HAP-1 (cell line): ENCODE data around the gene UGT3A1.

Source experiments
- DNase-seq, 2 experiments: peaks; one replicate each; pipeline ENCODE4 v3.0.0-alpha.2; 2016 to 2020; ENCODE audit warnings: low spot score in 2 of 2
- H3K27me3 ChIP-seq: fragments of 250-450 bp; sonication (Bioruptor Pico); 2 replicates; pipeline ENCODE4 v1.5.1; 2020; ENCODE audit warnings: low read depth, mild to moderate bottlenecking, moderate library complexity
- H3K36me3 ChIP-seq: fragments of 250-450 bp; sonication (Bioruptor Pico); replicated peaks from 2 replicates; pipeline ENCODE4 v1.5.1; 2020; ENCODE audit warnings: mild to moderate bottlenecking
- H3K4me1 ChIP-seq: fragments of 250-450 bp; sonication (Bioruptor Pico); 2 replicates; pipeline ENCODE4 v1.5.1; 2020; ENCODE audit warnings: mild to moderate bottlenecking
- H3K4me3 ChIP-seq: fragments of 250-450 bp; sonication (Bioruptor Pico); 2 replicates; pipeline ENCODE4 v1.5.1; 2020; ENCODE audit warnings: mild to moderate bottlenecking, moderate library complexity
- H3K9me3 ChIP-seq: fragments of 250-450 bp; sonication (Bioruptor Pico); 2 replicates; pipeline ENCODE4 v1.5.1; 2020; ENCODE audit warnings: mild to moderate bottlenecking, moderate library complexity
- in situ Hi-C: fragments of 300-500 bp; cut with MboI; formaldehyde crosslinking; loops from 3 replicates; pipeline ENCODE4 v1.14.3; 2020; ENCODE audit warnings: low sequenced_read_pairs, inconsistent platforms, mixed read lengths

UGT3A1 gene

DNA sequence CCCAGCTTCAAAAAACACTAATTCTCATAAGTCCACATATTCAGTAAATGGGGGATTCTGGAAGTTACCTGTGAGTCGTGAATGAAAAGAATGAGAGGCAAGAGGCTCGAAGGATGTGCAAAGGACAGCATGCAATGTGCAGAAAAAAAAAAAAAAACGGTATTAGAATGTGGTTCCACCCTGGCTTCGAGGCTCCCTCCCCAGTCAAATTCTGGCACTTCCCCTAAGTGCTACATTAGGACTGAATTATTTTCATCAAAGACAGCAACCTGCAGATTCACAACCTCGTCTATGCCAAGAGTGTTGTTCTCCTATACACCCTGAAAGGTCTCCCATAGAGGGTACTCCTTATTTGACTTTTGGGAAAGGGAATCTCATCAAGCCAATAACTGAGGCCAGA, 69.3 kb downstream of the UGT3A1 start:
- no peak overlapping the region for H3K4me3 ChIP-seq
- H3K27me3 ChIP-seq, result no peaks in the 10 kb centered on the region
- in situ Hi-C loops, result loop anchor here (10.0 kb wide), 3 partner anchors 147 to 827 kb away; no protein-coding TSS in a partner anchor
- no peaks in the 10 kb centered on the region for H3K36me3 ChIP-seq
- no peak for DNase-seq
- H3K4me1 ChIP-seq, result peaks cover 10% of the 10 kb centered on the region
- H3K9me3 ChIP-seq, result no peaks in the 10 kb centered on the region

DNA sequence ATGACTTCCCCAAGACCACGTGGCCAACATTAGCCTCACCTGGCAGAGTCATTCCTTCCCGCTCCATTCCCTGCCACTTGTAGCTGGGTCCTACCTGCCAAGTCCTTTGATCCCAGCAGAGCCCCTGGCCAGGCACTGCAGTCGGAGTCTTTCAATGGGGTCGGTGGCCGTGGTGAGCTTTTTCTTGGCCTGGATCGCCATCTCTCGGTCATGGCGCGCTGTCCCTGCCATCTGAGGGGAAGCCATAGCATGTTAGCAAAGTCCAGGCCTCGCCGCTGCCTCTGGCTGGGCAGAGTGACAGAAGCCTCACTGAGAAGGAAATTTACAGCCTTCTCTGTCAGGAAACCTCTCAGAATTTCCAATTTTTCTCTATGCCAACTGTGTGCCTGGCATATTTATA, 70.3 kb downstream of the UGT3A1 start:
- peak in 1 of 2 experiments; percentile 25 for DNase-seq
- no peaks in the 10 kb centered on the region for H3K9me3 ChIP-seq
- no peak overlapping the region for H3K4me3 ChIP-seq
- H3K27me3 ChIP-seq, result no peaks in the 10 kb centered on the region
- H3K36me3 ChIP-seq, result no peaks in the 10 kb centered on the region
- in situ Hi-C loops, result loop anchor here (10.0 kb wide), 3 partner anchors 146 to 826 kb away; no protein-coding TSS in a partner anchor
- peaks cover 8% of the 10 kb centered on the region for H3K4me1 ChIP-seq

DNA sequence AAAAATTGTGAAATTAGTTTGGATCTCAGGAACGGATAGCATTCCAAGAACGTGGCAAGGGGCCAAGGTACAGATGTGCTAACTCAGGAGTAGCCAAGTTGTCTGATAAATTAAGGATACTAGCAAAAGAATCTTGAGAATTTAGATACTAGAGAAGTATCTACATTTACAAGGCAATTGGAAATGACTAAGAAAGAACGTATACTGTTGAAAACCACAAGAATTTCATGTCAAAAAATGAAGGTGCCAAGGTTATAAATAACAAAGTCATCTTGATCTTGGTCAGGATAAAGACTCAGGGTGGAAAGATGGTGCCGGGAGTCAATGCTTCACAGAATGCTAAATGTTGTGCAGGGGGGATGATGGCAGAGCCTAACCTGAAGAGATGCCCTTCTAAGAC, 72.0 kb downstream of the UGT3A1 start:
- Histone ChIP-seq H3K27me3 (no peaks in the 10 kb centered on the region), H3K36me3 (no peaks in the 10 kb centered on the region), H3K4me3 (no peak overlapping the region), H3K9me3 (no peaks in the 10 kb centered on the region), H3K4me1 (no peaks in the 10 kb centered on the region)
- in situ Hi-C loops, result no loop called here
- no peak for DNase-seq

DNA sequence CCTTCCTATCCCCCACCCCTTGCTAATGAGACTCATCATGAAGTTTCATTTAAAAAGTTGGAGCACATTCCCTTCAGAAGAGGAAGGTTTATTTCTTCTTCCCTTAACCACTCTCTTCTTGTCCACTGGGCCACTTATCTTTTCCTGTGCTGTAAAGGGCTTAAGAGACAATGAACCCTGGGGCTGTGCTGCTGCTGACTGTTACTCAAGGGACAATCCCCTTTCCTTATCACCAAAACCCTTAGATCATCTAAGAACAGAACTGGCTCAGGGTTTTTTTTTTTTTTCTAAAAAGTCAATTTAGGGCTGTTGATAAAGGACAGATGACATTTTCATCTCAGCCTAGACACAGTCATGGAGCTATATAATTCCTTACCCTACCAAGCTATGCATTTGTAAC, 82.4 kb downstream of the UGT3A1 start:
- in situ Hi-C loops, result no loop called here
- H3K36me3 ChIP-seq, result no peaks in the 10 kb centered on the region
- H3K4me3 ChIP-seq, result no peak overlapping the region
- no peaks in the 10 kb centered on the region for H3K4me1 ChIP-seq
- H3K27me3 ChIP-seq, result no peaks in the 10 kb centered on the region
- H3K9me3 ChIP-seq, result peaks cover 5% of the 10 kb centered on the region
- DNase-seq, result no peak

DNA sequence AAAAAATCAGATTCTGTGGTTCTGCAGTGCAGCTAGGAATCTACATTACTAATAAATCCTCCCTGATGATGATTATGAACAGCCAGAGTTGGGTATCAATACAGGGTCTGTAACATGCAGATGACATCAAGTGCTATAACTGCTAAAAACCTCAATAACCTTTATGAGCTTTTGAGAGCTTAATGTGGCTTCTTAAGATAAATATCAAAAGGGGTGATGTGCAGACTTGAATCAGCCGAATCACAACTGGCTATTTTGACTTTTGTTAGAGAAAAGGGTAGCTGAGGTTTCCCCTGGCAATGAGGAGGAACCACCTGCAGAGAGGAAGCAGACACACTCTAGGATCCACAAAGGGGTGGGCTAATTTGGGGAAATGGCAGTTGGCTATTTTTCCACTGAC, 83.0 kb downstream of the UGT3A1 start:
- no peaks in the 10 kb centered on the region for H3K4me1 ChIP-seq
- in situ Hi-C loops, result no loop called here
- no peaks in the 10 kb centered on the region for H3K27me3 ChIP-seq
- no peak overlapping the region for H3K4me3 ChIP-seq
- no peaks in the 10 kb centered on the region for H3K36me3 ChIP-seq
- H3K9me3 ChIP-seq, result peaks cover 3% of the 10 kb centered on the region; the same call in 1 of the 2 replicates
- no peak for DNase-seq

DNA sequence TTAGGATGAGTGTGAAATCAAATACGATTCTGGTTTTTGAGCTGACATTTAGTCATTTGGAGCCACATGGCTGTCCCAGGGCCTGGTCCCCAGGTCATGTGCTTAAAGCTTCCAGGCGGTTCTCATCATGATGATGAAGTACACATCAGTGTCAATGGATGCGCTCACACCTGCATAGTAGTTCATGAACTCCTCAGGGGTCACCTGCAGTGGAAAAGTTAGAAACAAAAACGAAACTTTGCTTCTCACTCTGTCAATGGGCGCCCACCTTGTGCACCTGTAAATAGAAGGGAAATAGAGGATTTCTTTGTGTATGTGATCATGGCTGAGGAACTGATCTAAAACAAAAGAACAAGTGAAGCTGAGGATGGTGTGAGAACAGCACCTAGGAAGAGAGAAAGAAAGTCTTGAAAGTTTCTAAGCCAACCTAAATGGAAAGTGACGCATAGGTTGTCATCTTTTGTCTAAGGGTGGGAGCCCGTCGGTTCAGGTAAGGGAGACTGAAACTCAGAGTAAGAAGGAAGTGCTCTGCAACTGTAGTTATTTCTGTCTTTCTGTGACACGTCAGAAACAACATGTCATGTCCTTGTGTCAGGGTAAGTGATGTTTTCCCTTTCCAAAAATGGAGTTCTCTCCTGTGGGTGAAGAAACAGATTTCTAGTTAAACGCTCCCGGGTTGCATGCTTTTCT, 86.6 kb downstream of the UGT3A1 start:
- no peak for DNase-seq
- Histone ChIP-seq H3K27me3 (no peaks in the 10 kb centered on the region), H3K9me3 (peaks cover 3% of the 10 kb centered on the region; the same call in 1 of the 2 replicates), H3K36me3 (no peaks in the 10 kb centered on the region), H3K4me3 (no peak overlapping the region), H3K4me1 (no peaks in the 10 kb centered on the region)
- in situ Hi-C loops, result no loop called here

DNA sequence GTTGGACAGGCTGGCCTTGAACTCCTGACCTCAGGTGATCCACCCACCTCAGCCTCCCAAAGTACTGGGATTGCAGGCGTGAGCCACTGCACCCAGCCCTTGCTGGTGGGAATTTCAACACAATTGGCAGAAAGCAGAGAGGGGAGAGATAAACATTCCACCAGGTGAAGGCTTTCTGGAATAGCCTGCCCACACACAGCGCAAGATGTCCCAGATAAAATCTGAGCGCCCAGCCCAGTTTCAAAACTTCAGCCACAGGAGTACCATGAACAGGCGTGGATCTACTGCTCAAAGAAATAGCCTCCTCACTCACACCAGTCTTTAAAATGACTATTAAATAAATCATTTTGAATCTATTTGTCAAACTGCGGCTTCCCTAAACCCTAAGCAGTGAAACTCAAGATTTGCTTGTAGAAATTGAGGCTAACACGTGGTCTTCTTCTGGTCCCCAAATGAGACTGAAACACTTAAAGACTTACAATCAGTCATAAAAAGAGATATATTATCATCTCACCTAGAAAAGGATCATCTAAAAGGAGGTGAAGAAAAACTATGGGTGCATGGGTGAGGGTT, 87.5 kb downstream of the UGT3A1 start:
- Histone ChIP-seq H3K36me3 (no peaks in the 10 kb centered on the region), H3K4me1 (no peaks in the 10 kb centered on the region), H3K27me3 (no peaks in the 10 kb centered on the region), H3K9me3 (peaks cover 3% of the 10 kb centered on the region; the same call in 1 of the 2 replicates), H3K4me3 (no peak overlapping the region)
- no peak for DNase-seq
- in situ Hi-C loops, result no loop called here

DNA sequence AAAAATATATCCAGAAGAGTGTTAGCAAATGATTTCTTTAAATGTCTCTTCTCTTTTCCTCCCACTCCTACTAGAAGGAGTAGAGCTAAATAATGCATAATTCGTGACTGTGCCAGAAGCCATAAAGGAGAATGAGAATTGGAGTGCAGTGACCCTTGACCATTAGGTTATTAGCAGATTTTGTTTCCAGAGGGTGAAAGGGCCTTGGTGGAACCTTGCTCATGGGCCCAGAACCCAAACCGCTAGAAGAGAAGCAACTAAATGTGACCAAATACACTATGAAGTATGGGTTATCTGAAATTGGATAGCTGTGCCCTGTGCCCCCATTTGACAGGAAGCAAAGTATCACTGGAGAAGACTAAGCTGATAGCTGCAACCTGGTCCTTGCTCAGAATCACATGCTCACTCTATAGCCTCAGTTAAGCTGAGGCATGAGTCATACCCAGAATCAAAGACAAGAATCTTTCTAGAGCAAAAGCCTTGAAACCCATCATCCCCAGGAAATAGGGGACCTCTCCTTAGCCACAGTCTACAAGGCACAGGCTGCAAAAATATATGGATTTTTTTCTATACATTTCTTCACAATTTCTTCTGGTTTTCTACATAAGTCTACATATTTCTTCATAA, 89.0 kb downstream of the UGT3A1 start:
- H3K9me3 ChIP-seq, result peaks cover 3% of the 10 kb centered on the region; the same call in 1 of the 2 replicates
- H3K36me3 ChIP-seq, result no peaks in the 10 kb centered on the region
- in situ Hi-C loops, result no loop called here
- no peak for DNase-seq
- H3K4me1 ChIP-seq, result no peaks in the 10 kb centered on the region
- no peaks in the 10 kb centered on the region for H3K27me3 ChIP-seq
- no peak overlapping the region for H3K4me3 ChIP-seq
